Central memory CD8-positive, alpha-beta T cell (primary cell): ENCODE measurements around the gene SLC23A3.
"Not testable (repeated sequence)": the region's sequence is repeated elsewhere in the genome, so short reads cannot be mapped to it uniquely, and the experiment has no call there.

Experiments used
- ATAC-seq: fragments of 150-1000 bp; cut with Tn5 transposase; replicated peaks from 2 replicates; pipeline ENCODE4 v1.10.0; 2022; ENCODE audit warnings: mild to moderate bottlenecking, moderate FRiP score, moderate number of reproducible peaks; ENCODE audit not compliant: poor library complexity, severe bottlenecking; ENCODE audit errors: extremely low read depth
- DNase-seq, 2 donors: peaks; one replicate each; pipeline ENCODE4 v3.0.0; 2021; ENCODE audit warnings: low spot score in 2 of 2
- H3K27ac Mint-ChIP-seq: one replicate; pipeline ENCODE4 v1.8.0; 2022; ENCODE audit warnings: low read depth, mild to moderate bottlenecking, moderate library complexity, mixed read lengths
- H3K27me3 Mint-ChIP-seq: one replicate; pipeline ENCODE4 v1.8.0; 2022; ENCODE audit warnings: mixed read lengths
- H3K36me3 Mint-ChIP-seq: one replicate; pipeline ENCODE4 v1.8.0; 2022; ENCODE audit warnings: mild to moderate bottlenecking, moderate library complexity, mixed read lengths; ENCODE audit not compliant: insufficient read depth
- H3K4me1 Mint-ChIP-seq: one replicate; pipeline ENCODE4 v1.8.0; 2022; ENCODE audit warnings: mixed read lengths
- H3K4me3 Mint-ChIP-seq: one replicate; pipeline ENCODE4 v1.8.0; 2022; ENCODE audit warnings: mild to moderate bottlenecking, moderate library complexity, mixed read lengths
- H3K9me3 Mint-ChIP-seq: one replicate; pipeline ENCODE4 v1.8.0; 2022; ENCODE audit warnings: mixed read lengths

The SLC23A3 gene

GRCh38 chr2:219209236-219210195 is 39.7 kb upstream of the SLC23A3 start:
- Mint-ChIP-seq H3K36me3 (peaks cover 26% of the 10 kb centered on the region), H3K27me3 (no peaks in the 10 kb centered on the region), H3K27ac (no peak overlapping the region), H3K4me3 (no peak overlapping the region), H3K4me1 (peaks cover 35% of the 10 kb centered on the region), H3K9me3 (no peaks in the 10 kb centered on the region)
- no peak for DNase-seq
- no peak for ATAC-seq

DNA sequence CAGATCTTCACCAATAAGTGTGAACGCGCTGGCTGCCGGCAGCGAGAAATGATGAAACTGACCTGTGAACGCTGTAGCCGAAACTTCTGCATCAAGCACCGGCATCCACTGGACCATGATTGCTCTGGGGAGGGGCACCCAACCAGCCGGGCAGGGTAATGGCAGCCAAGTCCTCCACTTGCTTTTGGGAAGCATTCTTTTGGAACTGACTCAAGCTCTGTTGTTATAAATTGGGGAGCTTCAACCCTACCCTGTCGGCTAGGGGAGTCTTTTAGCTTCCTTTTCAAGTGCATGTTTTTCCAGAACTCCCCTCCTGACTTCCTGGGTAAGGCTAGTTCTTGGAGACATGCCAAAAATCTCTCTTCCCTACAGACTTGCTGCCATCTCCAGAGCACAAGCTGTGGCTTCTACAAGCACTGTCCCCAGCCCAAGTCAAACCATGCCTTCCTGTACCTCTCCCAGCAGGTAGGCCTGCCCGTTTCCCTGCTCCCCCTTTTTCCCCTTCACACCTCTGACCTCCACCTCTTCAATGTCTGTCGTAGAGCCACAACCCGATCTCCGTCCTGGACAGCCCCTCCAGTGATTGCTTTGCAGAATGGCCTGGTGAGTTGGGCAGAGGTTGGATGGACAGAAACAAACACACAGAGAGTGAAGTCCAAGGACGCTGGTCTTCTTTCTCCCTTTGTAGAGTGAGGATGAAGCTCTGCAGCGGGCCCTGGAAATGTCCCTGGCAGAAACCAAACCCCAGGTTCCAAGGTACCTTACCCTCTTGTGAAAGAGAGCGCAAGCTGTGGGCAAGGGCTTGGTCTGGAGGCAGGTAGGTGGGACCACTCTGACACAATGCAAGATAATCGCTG is 38.3 kb upstream of the SLC23A3 start:
- Mint-ChIP-seq H3K4me1 (peaks cover 35% of the 10 kb centered on the region), H3K27me3 (no peaks in the 10 kb centered on the region), H3K4me3 (peak overlapping the region; percentile 86), H3K9me3 (no peaks in the 10 kb centered on the region), H3K27ac (no peak overlapping the region), H3K36me3 (peaks cover 23% of the 10 kb centered on the region)
- no peak for DNase-seq
- ATAC-seq = no peak

DNA sequence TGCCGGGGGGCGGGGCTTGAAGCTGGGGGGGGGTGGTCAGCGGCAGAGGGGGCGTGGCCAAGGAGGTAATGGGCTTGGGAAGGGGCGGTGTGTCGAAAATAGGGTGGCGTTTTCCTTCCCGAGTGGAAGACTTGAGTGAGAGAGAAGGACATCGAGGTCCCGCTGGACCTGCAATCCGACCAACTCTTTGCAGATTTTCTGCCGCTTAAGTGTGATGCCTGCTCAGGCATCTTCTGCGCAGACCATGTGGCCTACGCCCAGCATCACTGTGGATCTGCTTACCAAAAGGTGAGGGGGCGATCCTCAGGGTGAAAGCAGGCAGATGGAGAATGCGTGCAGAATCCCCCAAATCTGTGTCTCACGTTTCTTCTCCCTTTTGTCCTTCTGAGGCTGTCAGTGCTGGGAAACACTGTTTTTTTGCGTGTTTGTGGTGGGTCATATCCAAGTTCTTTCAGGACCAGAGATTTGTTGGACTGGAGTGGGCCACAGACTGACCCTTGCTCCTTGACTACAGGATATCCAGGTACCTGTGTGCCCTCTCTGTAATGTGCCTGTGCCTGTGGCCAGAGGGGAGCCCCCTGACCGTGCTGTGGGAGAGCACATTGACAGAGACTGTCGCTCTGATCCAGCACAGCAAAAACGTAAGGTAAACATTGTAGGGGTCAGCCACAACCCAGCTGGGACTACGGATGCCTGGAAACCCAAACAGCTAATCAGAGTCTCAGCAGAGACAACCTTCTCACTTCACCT is 37.5 kb upstream of the SLC23A3 start:
- peaks cover 23% of the 10 kb centered on the region for H3K36me3 Mint-ChIP-seq
- peak overlapping the region; percentile 32 for H3K27ac Mint-ChIP-seq
- H3K4me3 Mint-ChIP-seq = peak overlapping the region; percentile 86
- DNase-seq (no peak), ATAC-seq (peak; percentile 2)
- H3K4me1 Mint-ChIP-seq = peaks cover 35% of the 10 kb centered on the region
- no peaks in the 10 kb centered on the region for H3K27me3 Mint-ChIP-seq
- no peaks in the 10 kb centered on the region for H3K9me3 Mint-ChIP-seq

GRCh38 chr2:219206328-219207133 is 36.7 kb upstream of the SLC23A3 start, which contains the start of gene ZFAND2B:
Gene ZFAND2B, plus strand, starts transcription at chr2:219206782. Its CDS starts 206 bp downstream, at chr2:219206988.
- Mint-ChIP-seq H3K9me3 (no peaks in the 10 kb centered on the region), H3K36me3 (peaks cover 23% of the 10 kb centered on the region), H3K27ac (peak within 1 kb of the TSS; percentile 92), H3K4me3 (peak within 1 kb of the TSS; percentile 86), H3K4me1 (peaks cover 35% of the 10 kb centered on the region), H3K27me3 (no peaks in the 10 kb centered on the region)
- ATAC-seq (peak; percentile 97), DNase-seq (peak; percentile 92)

DNA sequence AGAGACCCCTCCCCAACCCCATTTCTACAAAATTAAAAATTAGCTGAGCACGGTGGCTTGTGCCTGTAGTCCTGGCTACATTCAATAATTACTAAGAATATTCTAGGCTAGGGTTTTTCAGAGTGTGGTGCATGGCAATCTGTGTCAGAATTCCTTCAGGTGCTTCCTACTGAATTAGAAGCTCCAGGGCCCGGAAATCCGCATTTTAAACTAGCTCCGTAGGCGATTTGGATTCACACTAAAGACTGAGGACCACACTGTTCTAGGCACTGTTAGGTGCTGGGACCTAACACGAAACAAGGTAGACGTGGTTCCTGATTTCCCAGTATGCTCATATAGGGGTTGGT is 36.1 kb upstream of the SLC23A3 start:
- no peak for DNase-seq
- Mint-ChIP-seq H3K27ac (peak overlapping the region; percentile 92), H3K36me3 (peaks cover 22% of the 10 kb centered on the region), H3K4me1 (peaks cover 29% of the 10 kb centered on the region), H3K27me3 (no peaks in the 10 kb centered on the region), H3K4me3 (peak overlapping the region; percentile 86), H3K9me3 (no peaks in the 10 kb centered on the region)
- ATAC-seq = no peak

GRCh38 chr2:219205165-219205538 is 35.3 kb upstream of the SLC23A3 start:
- Mint-ChIP-seq H3K27ac (peak overlapping the region; percentile 92), H3K27me3 (no peaks in the 10 kb centered on the region), H3K36me3 (peaks cover 22% of the 10 kb centered on the region), H3K4me3 (no peak overlapping the region), H3K9me3 (no peaks in the 10 kb centered on the region), H3K4me1 (peaks cover 28% of the 10 kb centered on the region)
- no peak for DNase-seq
- no peak for ATAC-seq

DNA sequence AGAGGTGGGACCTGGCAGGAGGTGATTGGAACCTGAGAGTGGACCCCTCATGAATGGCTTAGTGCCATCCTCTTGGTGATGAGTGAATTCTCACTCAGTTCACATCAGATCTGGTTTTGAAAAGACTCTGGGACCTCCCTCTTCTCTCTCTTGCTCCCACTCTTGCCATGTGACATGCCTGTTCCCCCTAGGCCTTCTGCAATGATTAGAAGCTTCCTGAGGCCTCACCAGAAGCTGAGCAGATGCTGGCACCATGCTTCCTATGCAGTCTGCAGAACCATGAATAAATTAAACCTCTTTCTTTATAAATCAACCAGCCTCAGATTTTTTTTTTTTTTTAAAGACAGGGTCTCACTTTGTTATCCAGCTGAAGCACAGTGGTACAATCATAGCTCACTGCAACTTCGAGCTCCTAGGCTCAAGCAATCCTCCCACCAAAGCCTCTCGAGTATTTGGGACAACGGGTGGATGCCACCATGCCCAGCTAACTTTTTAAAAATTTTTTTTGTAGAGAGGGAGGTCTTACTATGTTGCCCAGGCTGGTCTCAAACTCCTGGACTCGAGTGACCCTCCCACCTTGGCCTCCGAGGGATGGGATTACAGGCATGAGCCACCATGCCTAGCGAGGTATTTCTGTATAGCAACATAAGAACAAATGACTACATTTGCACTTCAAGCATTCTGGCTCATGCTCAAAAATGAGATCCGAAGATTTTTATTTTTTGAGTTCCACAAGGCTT is 34.8 kb upstream of the SLC23A3 start:
- no peak for DNase-seq
- no peaks in the 10 kb centered on the region for H3K9me3 Mint-ChIP-seq
- peaks cover 3% of the 10 kb centered on the region for H3K27me3 Mint-ChIP-seq
- peaks cover 30% of the 10 kb centered on the region for H3K4me1 Mint-ChIP-seq
- H3K36me3 Mint-ChIP-seq = peaks cover 21% of the 10 kb centered on the region
- no peak for ATAC-seq
- no peak overlapping the region for H3K27ac Mint-ChIP-seq
- no peak overlapping the region for H3K4me3 Mint-ChIP-seq

DNA sequence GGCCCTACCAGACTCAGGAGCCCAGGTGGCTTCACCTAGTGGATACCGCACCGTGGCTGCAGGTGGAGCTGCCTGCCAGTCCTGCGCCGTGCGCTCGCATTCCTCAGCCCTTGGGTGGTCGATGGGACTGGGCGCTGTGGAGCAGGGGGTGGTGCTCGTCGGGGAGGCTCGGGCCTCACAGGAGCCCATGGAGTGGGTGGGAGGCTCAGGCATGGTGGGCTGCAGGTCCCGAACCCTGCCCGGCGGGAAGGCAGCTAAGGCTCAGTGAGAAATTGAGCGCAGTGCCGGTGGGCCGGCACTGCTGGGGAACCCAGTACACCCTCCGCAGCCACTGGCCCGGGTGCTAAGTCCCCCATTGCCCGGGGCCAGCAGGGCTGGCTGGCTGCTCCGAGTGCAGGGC is 31.5 kb upstream of the SLC23A3 start:
- DNase-seq, H3K4me3 Mint-ChIP-seq, H3K36me3 Mint-ChIP-seq, H3K27ac Mint-ChIP-seq, H3K9me3 Mint-ChIP-seq, ATAC-seq: not testable (repeated sequence)
- peaks cover 14% of the 10 kb centered on the region for H3K27me3 Mint-ChIP-seq
- peaks cover 13% of the 10 kb centered on the region for H3K4me1 Mint-ChIP-seq

GRCh38 chr2:219200502-219201326 is 30.9 kb upstream of the SLC23A3 start:
- Mint-ChIP-seq H3K27ac (peak overlapping the region; percentile 61), H3K27me3 (peaks cover 14% of the 10 kb centered on the region), H3K4me3 (peak overlapping the region; percentile 72)
- H3K4me1 Mint-ChIP-seq, H3K36me3 Mint-ChIP-seq, H3K9me3 Mint-ChIP-seq, ATAC-seq, DNase-seq: not testable (repeated sequence)

DNA sequence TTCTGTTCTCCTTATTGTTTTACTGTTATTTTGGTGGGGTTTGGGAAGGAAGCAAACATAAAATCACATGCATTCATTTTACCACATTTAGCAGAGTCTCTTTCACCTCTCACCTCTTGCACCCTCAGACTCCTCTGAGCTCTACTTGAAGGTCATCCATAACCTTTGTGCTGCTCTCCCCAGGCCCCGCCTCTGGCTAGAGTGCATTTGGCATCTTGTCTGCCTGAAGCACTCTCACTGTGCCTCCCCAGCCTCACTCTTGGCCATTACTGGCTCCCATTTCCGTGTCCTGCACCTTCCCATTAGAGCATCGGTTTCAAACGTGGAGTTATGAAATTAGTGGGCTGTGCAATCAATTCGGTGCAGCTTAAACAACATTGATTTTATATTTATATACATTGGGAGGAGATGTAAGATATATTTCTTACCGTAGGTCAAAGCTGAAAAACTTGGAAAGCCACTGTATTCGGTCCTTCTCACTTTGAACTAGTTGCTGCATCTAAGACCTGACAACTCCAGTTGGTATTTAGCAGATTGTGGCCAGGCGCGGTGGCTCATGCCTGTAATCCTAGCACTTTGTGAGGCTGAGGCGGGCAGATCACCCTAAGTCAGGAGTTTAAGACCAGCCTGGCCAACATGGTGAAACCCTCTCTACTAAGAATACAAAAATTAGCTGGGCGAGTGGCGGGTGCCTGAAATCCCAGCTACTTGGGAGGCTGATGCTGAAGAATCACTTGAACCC is 29.8 kb upstream of the SLC23A3 start:
- Mint-ChIP-seq H3K27ac (no peak overlapping the region), H3K4me1 (peaks cover 8% of the 10 kb centered on the region), H3K36me3 (peaks cover 3% of the 10 kb centered on the region), H3K9me3 (no peaks in the 10 kb centered on the region), H3K4me3 (peak overlapping the region; percentile 72), H3K27me3 (peaks cover 14% of the 10 kb centered on the region)
- no peak for DNase-seq
- ATAC-seq = no peak
